Vagina (tissue), 2 donors: ENCODE data around the gene RSRP1. TPM values are rescaled to one million over a fixed set of nuclear protein-coding genes. Genes with fewer than 3 reads are reported as not detected.
A peak's percentile ranks its signal among the peaks of the same experiment; 100 is the strongest.

Experiments used
- DNase-seq, 2 donors: peaks; one replicate each; pipeline ENCODE4 v3.0.0-alpha.2; 2017; ENCODE audit errors: extremely low spot score in 2 of 2
- H3K27ac ChIP-seq: fragments of 200-600 bp; sonication (generic); one replicate; pipeline ENCODE4 v1.5.1; 2019
- H3K27me3 ChIP-seq: fragments of 200-600 bp; sonication (generic); one replicate; pipeline ENCODE4 v1.5.1; 2019
- H3K36me3 ChIP-seq, 2 donors: fragments of 200-600 bp; sonication (generic); one replicate each; pipeline ENCODE4 v1.5.1; 2017 to 2019
- H3K4me1 ChIP-seq: fragments of 200-600 bp; sonication (generic); one replicate; pipeline ENCODE4 v1.5.1; 2019
- H3K4me3 ChIP-seq, 2 donors: fragments of 200-600 bp; sonication (generic); 1 replicate in 1 of 2; 2 replicates in 1 of 2; pipeline ENCODE4 v1.5.1; 2016 to 2019
- H3K9me3 ChIP-seq: fragments of 200-600 bp; sonication (generic); one replicate; pipeline ENCODE4 v1.5.1; 2019
- CTCF ChIP-seq, 3 experiments: fragments of 450-650 bp in 2 of 3; fragments of 200-600 bp in 1 of 3; sonication (generic) in 1 of 3; IDR thresholded peaks; one replicate each; pipeline ENCODE4 v1.5.1; 2017 to 2019; ENCODE audit warnings: antibody characterized with exemption in 3 of 3, mild to moderate bottlenecking in 2 of 3, moderate library complexity in 2 of 3
- POLR2A ChIP-seq, 2 donors: fragments of 450-650 bp; IDR thresholded peaks; one replicate each; pipeline ENCODE4 v1.6.1; 2017; ENCODE audit warnings: antibody characterized with exemption in 2 of 2, mild to moderate bottlenecking in 2 of 2, moderate library complexity in 2 of 2
- POLR2AphosphoS5 ChIP-seq, 2 donors: sonication (generic); formaldehyde crosslinking; IDR thresholded peaks; one replicate each; pipeline ENCODE4 v1.9.0; 2017; ENCODE audit warnings: antibody characterized with exemption in 2 of 2, mild to moderate bottlenecking in 2 of 2, low read depth in 1 of 2; ENCODE audit not compliant: insufficient read depth in 1 of 2
- intact Hi-C: fragments of 100-400 bp; cut with DNase I; formaldehyde crosslinking; loops from one replicate; pipeline ENCODE4 v1.15.1; 2023
- total RNA-seq: library from RNA; depleted of rRNA; stranded (reverse); fragments of >200 nt; gene quantifications from one replicate; pipeline ENCODE4 v1.2.3, GENCODE V29; 2016

Gene RSRP1
- total RNA-seq, 1 donor from 2014 or later, result 163 TPM

- DNase-seq, result peak in 1 of 2 donors; percentile 94
- Histone ChIP-seq H3K27ac (peak within 1 kb of the TSS; percentile 93), H3K4me1 (peaks cover 31% of the 10 kb centered on the region), H3K4me3 (peak within 1 kb of the TSS; percentile 74 to 79), H3K27me3 (no peaks in the 10 kb centered on the region), H3K36me3 (peaks cover 0 to 22% of the 10 kb centered on the region in 2 donors), H3K9me3 (no peaks in the 10 kb centered on the region)
- peak in 1 of 2 donors; percentile 74 for TF ChIP-seq POLR2A (IDR thresholded peaks at IDR 0.05)
- peak; percentile 81 to 93 for TF ChIP-seq POLR2AphosphoS5 (IDR thresholded peaks at IDR 0.05; ENCODE audit: insufficient read depth in 1 of 2, low read depth in 1 of 2)
- TF ChIP-seq CTCF (IDR thresholded peaks at IDR 0.05), result no peak
- intact Hi-C loops, result no loop called here
These were observed 15.0 kb downstream of the RSRP1 start, which contains the start of gene SYF2 for GRCh38 chr1:25232027-25232865. TSS of gene SYF2 (minus strand) at chr1:25232502. CDS start at chr1:25232467, 35 bp downstream.

GRCh38 chr1:25223471-25223870 lies 23.8 kb downstream of the RSRP1 start:
- intact Hi-C loops, result no loop called here
- no peak for TF ChIP-seq POLR2A (IDR thresholded peaks at IDR 0.05)
- TF ChIP-seq CTCF (IDR thresholded peaks at IDR 0.05), result no peak
- no peak for TF ChIP-seq POLR2AphosphoS5 (IDR thresholded peaks at IDR 0.05; ENCODE audit: insufficient read depth in 1 of 2, low read depth in 1 of 2)
- Histone ChIP-seq H3K36me3 (peaks cover 0 to 74% of the 10 kb centered on the region in 2 donors), H3K4me1 (no peaks in the 10 kb centered on the region), H3K9me3 (no peaks in the 10 kb centered on the region), H3K27me3 (no peaks in the 10 kb centered on the region), H3K4me3 (no peak overlapping the region), H3K27ac (no peak overlapping the region)
- no peak for DNase-seq

- H3K4me3 ChIP-seq, result no peak overlapping the region
- H3K9me3 ChIP-seq, result no peaks in the 10 kb centered on the region
- peaks cover 0 to 65% of the 10 kb centered on the region in 2 donors for H3K36me3 ChIP-seq
- intact Hi-C loops, result no loop called here
- H3K27me3 ChIP-seq, result no peaks in the 10 kb centered on the region
- no peak for TF ChIP-seq CTCF (IDR thresholded peaks at IDR 0.05)
- no peak for TF ChIP-seq POLR2AphosphoS5 (IDR thresholded peaks at IDR 0.05; ENCODE audit: insufficient read depth in 1 of 2, low read depth in 1 of 2)
- no peak for TF ChIP-seq POLR2A (IDR thresholded peaks at IDR 0.05)
- no peaks in the 10 kb centered on the region for H3K4me1 ChIP-seq
- DNase-seq, result no peak
- H3K27ac ChIP-seq, result no peak overlapping the region
These were observed 24.6 kb downstream of the RSRP1 start for GRCh38 chr1:25222606-25223005.

GRCh38 chr1:25220666-25221065 lies 26.6 kb downstream of the RSRP1 start:
- H3K36me3 ChIP-seq, result peaks cover 0 to 49% of the 10 kb centered on the region in 2 donors
- H3K4me3 ChIP-seq, result no peak overlapping the region
- no peak overlapping the region for H3K27ac ChIP-seq
- TF ChIP-seq POLR2A (IDR thresholded peaks at IDR 0.05) (no peak), POLR2AphosphoS5 (IDR thresholded peaks at IDR 0.05; ENCODE audit: insufficient read depth in 1 of 2, low read depth in 1 of 2) (no peak), CTCF (IDR thresholded peaks at IDR 0.05) (no peak)
- H3K27me3 ChIP-seq, result no peaks in the 10 kb centered on the region
- H3K9me3 ChIP-seq, result no peaks in the 10 kb centered on the region
- intact Hi-C loops, result no loop called here
- no peak for DNase-seq
- H3K4me1 ChIP-seq, result no peaks in the 10 kb centered on the region
